Measurements from ENCODE around the gene CCR8. TPM values are rescaled to one million over a fixed set of nuclear protein-coding genes. Genes with fewer than 3 reads are reported as not detected.

The CCR8 gene
- total RNA-seq, 1 experiment from 2014 or later = not detected

DNA sequence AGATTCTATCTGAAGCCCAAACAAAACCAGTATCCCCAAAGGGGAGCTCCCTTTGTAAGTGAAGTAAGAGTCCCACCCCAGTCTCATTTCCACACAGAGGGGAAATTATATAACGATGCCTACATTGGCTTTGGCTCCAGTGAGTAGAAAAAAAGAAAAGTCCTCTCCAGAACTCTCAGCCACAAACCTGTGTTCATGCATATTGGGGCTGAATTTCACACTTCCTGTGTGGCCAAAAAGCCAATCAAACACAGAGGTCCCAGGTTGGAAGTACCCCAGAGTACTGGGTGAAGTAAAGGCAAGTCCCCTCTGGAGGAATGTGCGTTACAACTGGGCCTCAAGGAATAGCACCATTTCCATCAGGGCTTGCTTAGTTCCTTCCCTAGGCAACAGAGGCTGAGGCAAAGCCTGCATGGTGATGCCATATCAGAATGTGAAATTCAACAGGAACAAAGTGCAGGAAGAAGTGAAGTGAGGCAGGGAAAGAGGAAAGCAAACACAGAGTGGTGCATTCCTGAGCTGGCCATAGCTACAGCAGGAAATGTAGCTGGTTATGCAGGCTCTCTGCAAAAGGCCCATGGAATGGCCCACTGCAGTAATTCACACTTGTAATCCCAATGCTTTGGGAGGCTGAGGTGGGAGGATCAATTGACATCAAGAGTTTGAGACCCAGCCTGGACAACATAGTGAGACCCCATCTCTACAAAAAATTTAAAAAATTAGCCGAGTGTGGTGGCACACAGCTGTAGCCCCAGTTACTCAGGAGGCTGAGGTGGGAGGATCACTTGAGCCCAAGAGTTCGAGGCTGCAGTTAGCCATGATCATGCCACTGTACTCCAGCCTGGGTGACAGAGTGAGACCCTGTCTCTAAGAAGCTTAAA, 33.1 kb upstream of the CCR8 start:
- POLR2A ChIA-PET = no interaction called here
- CTCF ChIA-PET = interaction anchor here (1.2 kb wide), 1 partner anchor 8 kb away, joined by 3 read pairs; no protein-coding TSS in a partner anchor
- H2AFZ ChIP-seq (ENCODE audit: low read depth, low read length, poor library complexity, severe bottlenecking) = no peak overlapping the region

More for the DNA sequence above, 33.1 kb upstream of the CCR8 start:
- TF ChIP-seq ZNF274 (IDR thresholded peaks at IDR 0.05; ENCODE audit: low read depth, low read length) = no peak
- no peak for TF ChIP-seq SRF (IDR thresholded peaks at IDR 0.05; ENCODE audit: low read depth)
- TF ChIP-seq, protein P1, sequence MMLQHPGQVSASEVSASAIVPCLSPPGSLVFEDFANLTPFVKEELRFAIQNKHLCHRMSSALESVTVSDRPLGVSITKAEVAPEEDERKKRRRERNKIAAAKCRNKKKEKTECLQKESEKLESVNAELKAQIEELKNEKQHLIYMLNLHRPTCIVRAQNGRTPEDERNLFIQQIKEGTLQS (IDR thresholded peaks at IDR 0.05) = no peak
- TF ChIP-seq ELF1 (IDR thresholded peaks at IDR 0.05; ENCODE audit: borderline replicate concordance, low read depth) = no peak
- no peak for TF ChIP-seq YY1 (IDR thresholded peaks at IDR 0.05; ENCODE audit: extremely low read depth, insufficient replicate concordance, low read depth, low read length)
- no peak for TF ChIP-seq EZH2 (IDR thresholded peaks at IDR 0.05)
- no peak for TF ChIP-seq RAD21 (IDR thresholded peaks at IDR 0.05; ENCODE audit: low read depth)
- TF ChIP-seq EGR1 (IDR thresholded peaks at IDR 0.05; ENCODE audit: low read depth) = no peak
- TF ChIP-seq, protein P2, sequence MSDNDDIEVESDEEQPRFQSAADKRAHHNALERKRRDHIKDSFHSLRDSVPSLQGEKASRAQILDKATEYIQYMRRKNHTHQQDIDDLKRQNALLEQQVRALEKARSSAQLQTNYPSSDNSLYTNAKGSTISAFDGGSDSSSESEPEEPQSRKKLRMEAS (IDR thresholded peaks at IDR 0.05) = no peak
- TF ChIP-seq, protein P3, sequence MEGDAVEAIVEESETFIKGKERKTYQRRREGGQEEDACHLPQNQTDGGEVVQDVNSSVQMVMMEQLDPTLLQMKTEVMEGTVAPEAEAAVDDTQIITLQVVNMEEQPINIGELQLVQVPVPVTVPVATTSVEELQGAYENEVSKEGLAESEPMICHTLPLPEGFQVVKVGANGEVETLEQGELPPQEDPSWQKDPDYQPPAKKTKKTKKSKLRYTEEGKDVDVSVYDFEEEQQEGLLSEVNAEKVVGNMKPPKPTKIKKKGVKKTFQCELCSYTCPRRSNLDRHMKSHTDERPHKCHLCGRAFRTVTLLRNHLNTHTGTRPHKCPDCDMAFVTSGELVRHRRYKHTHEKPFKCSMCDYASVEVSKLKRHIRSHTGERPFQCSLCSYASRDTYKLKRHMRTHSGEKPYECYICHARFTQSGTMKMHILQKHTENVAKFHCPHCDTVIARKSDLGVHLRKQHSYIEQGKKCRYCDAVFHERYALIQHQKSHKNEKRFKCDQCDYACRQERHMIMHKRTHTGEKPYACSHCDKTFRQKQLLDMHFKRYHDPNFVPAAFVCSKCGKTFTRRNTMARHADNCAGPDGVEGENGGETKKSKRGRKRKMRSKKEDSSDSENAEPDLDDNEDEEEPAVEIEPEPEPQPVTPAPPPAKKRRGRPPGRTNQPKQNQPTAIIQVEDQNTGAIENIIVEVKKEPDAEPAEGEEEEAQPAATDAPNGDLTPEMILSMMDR (IDR thresholded peaks at IDR 0.05 in 2 of 3, conservative IDR thresholded peaks at IDR 0.05 in 1 of 3; ENCODE audit: borderline replicate concordance in 1 of 3, insufficient read depth in 1 of 3, low read depth in 2 of 3, low read length in 2 of 3) = no peak
- TF ChIP-seq POLR2A (IDR thresholded peaks at IDR 0.05; ENCODE audit: borderline replicate concordance, extremely low read depth, insufficient read depth, insufficient read length) = no peak
- no peak for TF ChIP-seq EZH2phosphoT487 (IDR thresholded peaks at IDR 0.05; ENCODE audit: borderline replicate concordance)
- TF ChIP-seq FOSL1 (IDR thresholded peaks at IDR 0.05; ENCODE audit: low read depth) = no peak
- no peak for TF ChIP-seq TCF7L2 (IDR thresholded peaks at IDR 0.05; ENCODE audit: borderline replicate concordance, extremely low read depth, insufficient read depth, insufficient read length)
- TF ChIP-seq, protein P4, sequence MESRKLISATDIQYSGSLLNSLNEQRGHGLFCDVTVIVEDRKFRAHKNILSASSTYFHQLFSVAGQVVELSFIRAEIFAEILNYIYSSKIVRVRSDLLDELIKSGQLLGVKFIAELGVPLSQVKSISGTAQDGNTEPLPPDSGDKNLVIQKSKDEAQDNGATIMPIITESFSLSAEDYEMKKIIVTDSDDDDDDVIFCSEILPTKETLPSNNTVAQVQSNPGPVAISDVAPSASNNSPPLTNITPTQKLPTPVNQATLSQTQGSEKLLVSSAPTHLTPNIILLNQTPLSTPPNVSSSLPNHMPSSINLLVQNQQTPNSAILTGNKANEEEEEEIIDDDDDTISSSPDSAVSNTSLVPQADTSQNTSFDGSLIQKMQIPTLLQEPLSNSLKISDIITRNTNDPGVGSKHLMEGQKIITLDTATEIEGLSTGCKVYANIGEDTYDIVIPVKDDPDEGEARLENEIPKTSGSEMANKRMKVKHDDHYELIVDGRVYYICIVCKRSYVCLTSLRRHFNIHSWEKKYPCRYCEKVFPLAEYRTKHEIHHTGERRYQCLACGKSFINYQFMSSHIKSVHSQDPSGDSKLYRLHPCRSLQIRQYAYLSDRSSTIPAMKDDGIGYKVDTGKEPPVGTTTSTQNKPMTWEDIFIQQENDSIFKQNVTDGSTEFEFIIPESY (IDR thresholded peaks at IDR 0.05; ENCODE audit: extremely low read depth, insufficient replicate concordance, low read length) = no peak
- no peak for TF ChIP-seq ZFX (IDR thresholded peaks at IDR 0.05)
- TF ChIP-seq SIN3A (IDR thresholded peaks at IDR 0.05; ENCODE audit: low read depth) = no peak
- no peak for TF ChIP-seq CBX3 (IDR thresholded peaks at IDR 0.05; ENCODE audit: low read depth)
- TF ChIP-seq SP1 (IDR thresholded peaks at IDR 0.05; ENCODE audit: low read depth) = no peak
- H3K4me3 ChIP-seq (replicated peaks in 1 of 2; ENCODE audit: low read depth in 1 of 2, low read length in 2 of 2) = no peak overlapping the region
- H3K9me2 ChIP-seq (ENCODE audit: insufficient read depth) = no peaks in the 10 kb centered on the region
- H3K9me3 ChIP-seq (ENCODE audit: control insufficient read depth in 1 of 2, insufficient read depth in 1 of 2, low read depth in 1 of 2, low read length in 2 of 2) = no peaks in the 10 kb centered on the region
- no peaks in the 10 kb centered on the region for H3K79me2 ChIP-seq (ENCODE audit: insufficient read depth, low read length)
- H4K20me1 ChIP-seq (ENCODE audit: insufficient read depth) = no peaks in the 10 kb centered on the region
- DNase-seq (ENCODE audit: low read depth, low spot score) (no peak), ATAC-seq (no peak)
- H3K27me3 ChIP-seq (ENCODE audit: insufficient read depth, low read length) = no peaks in the 10 kb centered on the region
- H3K36me3 ChIP-seq (ENCODE audit: control insufficient read depth in 1 of 2, insufficient read depth in 2 of 2, low read length in 2 of 2) = no peaks in the 10 kb centered on the region
- H3K4me1 ChIP-seq (ENCODE audit: control insufficient read depth in 1 of 2, insufficient read depth in 2 of 2, low read length in 2 of 2) = 0 out of 4 replicates have a peak, but pooled peaks cover 0 to 4% of the 10 kb centered on the region in 2 experiments
- no peak overlapping the region for H3K9ac ChIP-seq (ENCODE audit: low read length)
- RAD21 ChIA-PET (ENCODE audit: low non-redundant PET in 1 of 2, low total read pairs in 2 of 2, uncharacterized antibody in 2 of 2, unreplicated experiment in 2 of 2) = no interaction called here
- intact Hi-C loops (cut with micrococcal nuclease) = no loop called here
- BruUV-seq (replicated peaks) = no TSS peak
- no peak overlapping the region for H3K4me2 ChIP-seq (ENCODE audit: low read length)
- no peak overlapping the region for H3K27ac ChIP-seq (ENCODE audit: low read depth, low read length)
